Fibroblast of villous mesenchyme (primary cell): Measurements from ENCODE around the gene NT5C2. TPM values are rescaled to one million over a fixed set of nuclear protein-coding genes. Genes with fewer than 3 reads are reported as not detected.
"Not testable (repeated sequence)": the region's sequence is repeated elsewhere in the genome, so short reads cannot be mapped to it uniquely, and the experiment has no call there.

Experiments
- DNase-seq: peaks from one replicate; pipeline ENCODE4 v3.0.0-alpha.2; 2010; ENCODE audit warnings: low read depth
- H3K4me3 ChIP-seq: 2 replicates; pipeline ENCODE4 v1.5.1; 2011; ENCODE audit warnings: low read depth, mild to moderate bottlenecking, low read length
- total RNA-seq: library from RNA; depleted of rRNA; stranded (reverse); fragments of >200 nt; gene quantifications from 2 replicates; pipeline ENCODE4 v1.2.3, GENCODE V29; 2012
- TF ChIP-seq, protein P1 (sequence below): IDR thresholded peaks from 2 replicates; pipeline ENCODE4 v1.5.1; 2012; ENCODE audit warnings: low read depth, mild to moderate bottlenecking, low read length; ENCODE audit not compliant: insufficient read depth

The NT5C2 gene
- total RNA-seq, 1 donor, result 92.0 TPM

DNA sequence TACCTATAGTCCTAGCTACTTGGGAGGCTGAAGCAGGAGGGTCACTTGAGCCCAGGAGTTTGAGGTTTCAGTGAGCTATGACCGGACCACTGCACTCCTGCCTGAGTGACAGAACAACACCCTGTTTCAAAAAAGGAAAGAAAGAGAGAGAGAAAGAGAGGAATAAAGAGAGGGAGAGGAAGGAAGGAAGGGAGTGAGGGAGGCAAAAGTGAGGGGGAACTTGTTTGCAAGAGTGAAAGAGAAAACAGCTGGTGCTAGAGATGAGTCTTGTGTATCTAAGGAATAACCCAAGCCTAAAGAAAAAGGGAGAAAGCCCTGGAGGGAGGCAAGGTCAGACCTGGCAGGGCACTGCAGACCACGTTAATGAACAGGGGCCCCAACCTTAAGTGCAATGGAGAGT, 4.8 kb upstream of the NT5C2 start:
- no peak for DNase-seq
- no peak overlapping the region for H3K4me3 ChIP-seq
- TF ChIP-seq, protein P1, sequence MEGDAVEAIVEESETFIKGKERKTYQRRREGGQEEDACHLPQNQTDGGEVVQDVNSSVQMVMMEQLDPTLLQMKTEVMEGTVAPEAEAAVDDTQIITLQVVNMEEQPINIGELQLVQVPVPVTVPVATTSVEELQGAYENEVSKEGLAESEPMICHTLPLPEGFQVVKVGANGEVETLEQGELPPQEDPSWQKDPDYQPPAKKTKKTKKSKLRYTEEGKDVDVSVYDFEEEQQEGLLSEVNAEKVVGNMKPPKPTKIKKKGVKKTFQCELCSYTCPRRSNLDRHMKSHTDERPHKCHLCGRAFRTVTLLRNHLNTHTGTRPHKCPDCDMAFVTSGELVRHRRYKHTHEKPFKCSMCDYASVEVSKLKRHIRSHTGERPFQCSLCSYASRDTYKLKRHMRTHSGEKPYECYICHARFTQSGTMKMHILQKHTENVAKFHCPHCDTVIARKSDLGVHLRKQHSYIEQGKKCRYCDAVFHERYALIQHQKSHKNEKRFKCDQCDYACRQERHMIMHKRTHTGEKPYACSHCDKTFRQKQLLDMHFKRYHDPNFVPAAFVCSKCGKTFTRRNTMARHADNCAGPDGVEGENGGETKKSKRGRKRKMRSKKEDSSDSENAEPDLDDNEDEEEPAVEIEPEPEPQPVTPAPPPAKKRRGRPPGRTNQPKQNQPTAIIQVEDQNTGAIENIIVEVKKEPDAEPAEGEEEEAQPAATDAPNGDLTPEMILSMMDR, result no peak

DNA sequence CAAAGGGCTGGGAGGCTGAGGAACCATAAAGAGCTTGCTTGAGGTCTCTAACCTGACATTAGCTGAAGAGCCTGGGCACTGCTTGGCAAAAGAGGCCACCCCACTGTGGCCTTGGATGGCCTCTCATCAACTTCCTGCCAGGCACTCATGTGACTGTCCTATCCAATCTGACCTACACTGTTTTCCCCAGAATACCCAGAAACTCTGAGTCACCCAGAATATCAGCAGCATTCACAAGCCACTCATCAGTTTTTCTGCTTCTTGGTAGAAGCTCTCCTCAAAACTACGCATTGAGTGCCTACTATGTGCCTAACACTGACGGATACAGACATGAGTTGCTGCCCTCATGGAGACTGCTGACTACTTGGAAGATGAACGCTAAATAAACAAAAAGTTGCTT, 4.1 kb upstream of the NT5C2 start:
- no peak overlapping the region for H3K4me3 ChIP-seq
- DNase-seq, result peak; percentile 62
- TF ChIP-seq, protein P1, result no peak

DNA sequence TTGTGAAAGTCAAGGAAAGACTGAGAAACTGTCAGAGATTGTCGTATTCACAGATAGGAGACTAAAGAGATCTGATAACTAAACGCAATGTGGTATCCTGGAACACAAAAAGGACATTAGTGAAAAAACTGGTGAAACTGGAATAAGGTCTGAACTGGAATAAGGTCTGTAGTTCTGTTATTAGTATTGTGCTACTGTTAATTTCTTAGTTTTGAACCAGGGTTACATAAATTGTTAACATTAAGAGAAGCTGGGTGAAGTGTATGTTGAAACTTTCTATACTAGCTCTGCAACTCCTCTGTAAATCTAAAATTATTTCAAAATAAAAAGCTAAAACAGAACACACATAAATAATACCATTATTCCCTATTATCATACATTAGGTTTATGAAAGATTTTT, 3.4 kb upstream of the NT5C2 start:
- no peak for DNase-seq
- TF ChIP-seq, protein P1, result no peak
- H3K4me3 ChIP-seq, result no peak overlapping the region

DNA sequence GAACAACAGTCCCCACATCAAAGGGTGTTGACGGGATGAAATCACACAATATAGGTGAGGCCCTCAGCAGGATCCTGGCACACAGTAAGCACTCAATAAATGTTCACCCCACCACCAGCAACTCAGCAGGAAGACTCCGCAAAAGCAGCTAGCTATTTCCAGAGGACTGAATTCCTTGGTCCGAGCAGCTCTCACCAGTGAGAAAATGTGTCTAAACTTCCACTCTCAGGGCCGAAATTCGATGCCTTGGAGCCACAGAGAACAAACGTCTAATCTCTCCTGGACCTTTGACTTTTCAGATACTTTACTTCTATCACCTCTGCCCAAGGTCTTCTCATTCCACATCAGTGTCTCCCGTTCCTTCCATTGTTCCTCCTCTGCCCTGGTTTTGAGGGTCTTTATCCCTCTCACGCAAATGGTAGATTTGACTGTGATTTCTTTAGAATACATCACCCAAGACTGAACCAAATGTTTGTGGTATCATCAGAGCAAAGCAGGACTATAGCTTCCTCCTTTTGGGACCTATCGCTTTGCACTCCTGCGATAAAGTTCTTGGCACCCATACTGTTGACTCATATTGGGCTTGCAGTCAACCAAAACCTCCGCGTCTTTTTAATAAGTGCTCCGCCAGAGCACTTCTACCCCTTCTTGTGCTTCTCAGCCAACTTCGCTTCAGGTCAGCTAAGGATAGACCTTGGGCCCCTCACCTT, 903 bp upstream of the NT5C2 start:
- DNase-seq, result no peak
- TF ChIP-seq, protein P1, result no peak
- no peak overlapping the region for H3K4me3 ChIP-seq

DNA sequence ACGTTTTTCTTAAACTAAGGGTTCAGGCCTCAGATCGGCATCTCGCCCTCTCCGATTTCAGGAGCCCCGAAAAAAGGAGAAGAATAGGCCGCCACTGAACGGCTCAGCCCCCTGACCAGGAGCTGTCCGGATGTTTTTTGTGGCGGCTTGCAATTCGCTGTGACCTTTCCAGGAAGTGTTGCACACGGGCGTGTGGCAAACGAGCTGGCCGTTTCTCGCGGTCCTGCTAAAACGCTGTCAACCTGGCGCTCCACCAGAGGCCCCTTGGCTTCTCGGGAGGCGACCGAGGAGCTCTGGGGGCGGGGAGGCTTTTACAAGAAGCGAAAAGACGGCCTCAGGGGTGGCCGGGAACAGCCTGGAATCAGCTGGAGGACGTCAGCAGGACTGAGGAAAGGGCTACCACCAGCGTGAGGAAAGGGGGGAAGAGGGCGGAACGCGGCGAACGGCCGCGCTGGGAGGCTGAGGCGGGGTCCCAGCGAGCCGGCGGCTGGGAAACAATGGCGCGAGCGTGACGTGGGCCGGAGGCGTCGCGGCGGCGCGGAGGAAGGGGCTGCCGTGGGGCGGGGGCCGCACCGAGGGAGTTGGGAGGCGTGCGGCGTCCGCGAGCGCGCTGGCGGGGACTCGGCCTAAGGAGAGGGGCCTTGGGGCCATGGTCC, 493 bp downstream of the NT5C2 start:
- TF ChIP-seq, protein P1, result no peak
- peak overlapping the region; percentile 89 for H3K4me3 ChIP-seq
- peak; percentile 89 for DNase-seq

DNA sequence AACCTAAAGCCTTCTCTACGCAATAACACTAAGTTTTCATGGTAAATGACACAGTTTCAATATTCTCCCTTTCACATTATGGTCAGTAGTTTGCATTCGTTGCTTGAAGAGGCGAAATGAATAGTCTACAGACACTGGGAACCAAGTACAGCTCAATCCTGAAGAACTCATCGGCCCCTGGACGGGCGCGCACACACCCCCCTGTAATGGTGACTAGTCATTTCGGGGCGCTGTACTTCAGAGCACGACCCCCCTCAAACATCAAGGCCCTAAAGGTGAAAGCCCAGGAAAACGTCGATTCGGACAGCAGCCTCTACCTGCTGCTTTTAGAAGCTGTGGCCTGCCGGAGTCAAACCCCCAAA, 1.0 kb downstream of the NT5C2 start:
- TF ChIP-seq, protein P1, result no peak
- peak; percentile 25 for DNase-seq
- H3K4me3 ChIP-seq, result peak overlapping the region; percentile 89

DNA sequence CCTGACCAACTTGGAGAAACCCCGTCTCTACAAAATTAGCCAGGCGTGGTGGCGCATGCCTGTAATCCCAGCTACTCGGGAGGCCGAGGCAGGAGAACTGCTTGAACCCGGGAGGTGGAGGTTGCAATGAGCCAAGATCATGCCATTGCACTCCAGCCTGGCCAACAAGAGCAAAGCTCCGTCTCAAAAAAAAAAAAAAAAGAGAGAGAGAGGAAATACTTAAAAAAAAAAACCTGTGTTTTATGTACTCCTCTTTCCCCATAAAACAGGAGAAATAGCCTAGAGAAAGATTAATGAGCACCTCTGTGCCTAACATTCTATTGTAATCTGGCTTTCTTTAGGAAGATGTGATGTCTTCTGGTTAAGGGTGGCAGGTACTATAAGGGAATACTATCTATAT, 1.9 kb downstream of the NT5C2 start:
- peak overlapping the region; percentile 89 for H3K4me3 ChIP-seq
- DNase-seq, result not testable (repeated sequence)
